OCI-M2 (cell line): Measurements from ENCODE around the gene TRIB2.

Experiments
- DNase-seq: peaks from one replicate; lab custom pipeline; 2025; ENCODE audit not compliant: unreplicated experiment; lab: John Stamatoyannopoulos, UW

Gene TRIB2

DNA sequence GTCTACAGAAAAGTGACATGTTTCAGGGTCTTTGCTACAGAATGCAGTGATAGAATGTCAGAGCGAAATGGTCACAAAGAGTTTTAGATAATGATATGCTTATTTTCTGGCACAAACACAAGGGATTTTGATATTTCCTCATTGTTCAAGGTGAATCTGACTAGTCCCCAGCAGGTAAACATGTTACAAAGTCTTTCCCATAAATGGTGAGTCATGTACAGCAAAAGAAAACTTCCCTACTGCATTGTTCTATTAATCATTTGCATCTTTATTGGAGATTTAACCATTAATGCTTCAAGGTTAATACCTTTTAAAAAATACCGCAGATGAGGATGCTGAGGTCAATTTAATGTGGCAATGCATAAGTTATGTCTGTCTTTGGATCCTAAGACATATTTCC, 19.1 kb upstream of the TRIB2 start:
- no peak for DNase-seq

- DNase-seq, result no peak
Measured at GRCh38 chr2:12700989-12701388, 15.7 kb upstream of the TRIB2 start.

DNA sequence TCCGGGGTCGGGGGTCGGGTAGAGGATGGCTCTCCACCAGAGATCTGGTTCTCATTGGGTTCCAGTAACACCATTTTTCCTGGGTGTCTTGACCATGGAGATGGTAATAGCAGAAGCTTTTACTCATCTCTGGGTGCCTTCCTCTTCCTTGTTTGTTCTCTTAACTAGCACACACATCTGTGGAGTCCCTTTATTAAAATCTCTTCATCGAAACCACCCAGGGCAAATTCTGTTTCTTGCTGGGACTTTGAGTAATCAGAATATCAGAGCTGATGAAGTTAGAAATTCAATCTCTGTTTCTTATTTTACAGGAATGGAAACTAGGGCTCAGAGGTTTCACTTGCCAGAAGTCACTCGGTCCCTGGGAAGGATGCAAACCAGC, 15.0 kb upstream of the TRIB2 start:
- DNase-seq, result no peak

DNA sequence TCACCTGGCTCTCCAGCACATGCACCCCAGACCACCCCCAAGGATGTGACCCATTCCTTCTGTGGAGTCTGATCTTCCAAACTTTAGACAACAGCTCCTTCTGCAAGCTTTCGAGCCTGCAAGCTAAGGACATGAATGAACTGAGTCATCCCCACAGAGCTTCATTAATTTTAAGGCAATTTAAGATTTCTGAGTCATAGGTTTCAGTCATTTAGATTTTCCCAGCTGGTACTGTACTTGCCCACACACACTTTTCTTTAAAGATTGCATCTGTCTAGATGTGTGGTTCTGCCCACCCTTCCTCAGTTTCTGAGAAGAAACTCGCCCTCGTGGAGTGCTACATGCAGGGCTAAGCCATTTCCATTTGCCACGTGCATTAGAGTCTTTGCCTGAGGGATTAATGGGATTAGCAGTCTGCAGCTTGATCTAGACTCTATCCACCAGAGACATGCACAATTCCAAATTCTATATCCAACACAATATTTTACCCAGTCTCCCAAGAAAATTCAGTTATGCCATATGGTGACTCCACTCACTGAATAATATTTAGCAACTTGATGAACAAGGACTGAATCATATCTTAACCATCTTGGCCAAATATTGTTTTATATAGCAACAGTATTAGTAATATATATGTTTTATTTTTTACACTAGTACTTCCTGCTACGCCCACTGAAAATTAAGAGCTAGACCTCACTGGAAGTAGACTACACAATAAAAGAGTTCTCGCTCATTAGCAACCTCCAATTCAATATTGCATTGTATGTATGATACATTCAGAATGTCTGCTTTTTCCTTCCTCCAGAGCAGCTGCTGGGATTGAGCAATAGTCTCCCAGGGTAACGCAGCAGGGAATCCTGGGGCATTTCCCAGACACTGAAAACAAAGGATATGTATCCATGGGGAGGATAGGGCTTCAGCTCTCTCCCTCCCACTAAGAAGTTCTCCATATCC, 14.3 kb upstream of the TRIB2 start:
- no peak for DNase-seq

DNA sequence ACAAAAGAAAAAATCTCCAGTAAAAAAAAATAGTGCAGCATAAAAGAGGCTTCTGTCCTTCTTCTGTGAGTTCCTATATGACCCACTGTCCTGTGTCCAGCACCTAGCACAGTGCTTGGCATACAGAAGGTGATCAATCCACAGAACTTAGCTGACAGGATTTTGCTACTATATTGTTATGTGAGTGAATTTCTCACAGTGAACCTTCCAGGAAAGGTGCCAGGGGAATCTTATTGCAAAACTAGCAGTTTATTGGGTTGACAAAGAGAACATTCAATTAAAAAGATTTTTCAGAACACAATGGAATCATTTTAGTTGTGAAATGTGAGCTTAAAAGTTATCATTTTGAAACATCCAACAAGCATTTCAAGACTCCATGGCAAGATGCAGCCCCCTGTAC, 12.4 kb upstream of the TRIB2 start:
- DNase-seq, result no peak

GRCh38 chr2:12705230-12705629, 11.5 kb upstream of the TRIB2 start:
- no peak for DNase-seq

DNA sequence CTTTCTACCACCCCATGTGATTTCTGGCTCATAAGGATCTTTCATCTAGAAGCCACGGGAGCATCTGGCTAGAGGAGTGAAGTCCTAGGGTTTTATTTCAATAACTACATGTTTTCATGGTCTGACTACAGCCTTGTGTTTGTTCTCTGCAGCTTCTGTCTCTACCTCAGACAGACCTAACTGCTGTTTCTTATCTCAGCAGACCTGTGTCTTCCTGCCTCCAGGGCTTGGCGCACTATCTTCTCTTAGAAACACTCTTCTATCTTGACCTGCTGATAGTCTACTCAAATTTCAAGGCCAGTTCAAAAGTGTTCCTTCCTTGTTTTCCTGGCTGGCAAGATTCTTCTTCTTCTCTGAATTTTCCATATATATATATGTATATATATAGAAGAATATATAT, 11.0 kb upstream of the TRIB2 start:
- DNase-seq, result no peak

DNA sequence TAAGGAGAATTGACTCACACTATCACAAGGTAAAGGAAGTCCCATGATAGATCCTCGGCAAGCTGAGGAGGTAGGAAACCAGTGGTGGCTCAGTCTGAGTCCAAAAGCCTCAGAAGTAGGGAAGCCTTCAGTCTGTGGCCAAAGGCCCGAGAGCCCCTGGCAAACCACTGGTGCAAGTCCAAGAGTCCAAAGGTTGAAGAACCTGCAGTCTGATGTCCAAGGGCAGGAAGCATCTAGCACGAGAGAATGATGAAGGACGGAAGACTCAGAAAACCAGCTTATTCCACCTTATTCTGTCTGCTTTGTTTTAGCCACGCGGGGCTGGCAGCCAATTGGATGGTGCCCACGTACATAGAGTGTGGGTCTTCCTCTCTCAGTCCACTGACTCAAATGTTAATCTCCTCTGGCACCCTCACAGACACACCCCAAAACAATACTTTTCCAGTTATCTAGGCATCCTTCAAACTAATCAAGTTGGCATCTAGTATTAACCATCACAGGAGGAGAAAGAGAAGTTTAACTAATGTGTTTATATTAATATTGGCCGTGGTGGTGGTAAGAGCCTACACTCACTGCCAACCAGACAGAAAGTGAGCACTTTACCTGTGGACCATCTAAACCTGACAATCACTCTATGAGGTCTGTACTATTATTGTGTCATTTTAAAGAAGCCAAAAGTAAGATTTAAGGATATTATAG, 8.1 kb upstream of the TRIB2 start:
- no peak for DNase-seq

- no peak for DNase-seq
Measured at GRCh38 chr2:12709207-12709522, 7.6 kb upstream of the TRIB2 start.

GRCh38 chr2:12710301-12710700, 6.4 kb upstream of the TRIB2 start:
- no peak for DNase-seq

- no peak for DNase-seq
Measured at GRCh38 chr2:12711339-12711738, 5.4 kb upstream of the TRIB2 start.

- DNase-seq, result no peak
Measured at GRCh38 chr2:12712881-12713280, 3.9 kb upstream of the TRIB2 start.

DNA sequence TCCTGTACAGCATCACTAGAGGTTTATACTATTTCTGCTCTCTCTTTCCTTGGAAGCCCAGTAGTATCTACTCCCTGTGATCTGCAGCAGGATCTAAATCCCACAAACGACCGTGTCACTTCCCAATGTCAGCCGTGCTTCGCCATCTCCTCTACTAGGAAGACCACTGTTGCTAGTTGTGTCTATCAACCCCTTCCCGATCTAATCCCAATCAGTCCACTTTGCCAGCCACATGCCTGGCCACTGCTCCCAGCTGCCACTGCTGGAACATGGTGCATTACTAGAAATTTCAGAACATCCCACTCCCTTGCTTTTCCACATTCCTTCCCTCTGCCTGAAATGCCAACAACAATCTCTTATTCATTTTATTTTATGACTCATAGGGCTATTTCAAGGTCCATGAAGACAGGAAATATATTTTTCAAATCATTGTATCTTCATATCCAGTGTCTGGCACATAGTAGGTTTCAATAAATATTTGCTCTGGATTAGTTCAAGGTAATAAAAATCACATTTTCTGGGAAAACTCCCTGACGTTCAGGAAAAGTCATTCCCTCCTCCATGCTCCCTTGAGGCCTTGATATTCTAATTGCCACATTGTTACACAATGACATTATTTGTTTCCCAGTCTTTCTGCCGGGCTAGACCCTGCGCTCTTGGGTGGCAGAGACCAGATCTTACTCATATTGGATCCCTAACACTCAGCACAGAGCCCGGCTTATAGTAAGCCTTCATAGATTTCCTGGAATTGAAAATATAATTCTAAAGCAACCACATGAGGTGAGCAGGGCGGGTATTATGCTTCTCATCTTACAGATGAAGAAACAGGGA, 2.1 kb upstream of the TRIB2 start:
- DNase-seq, result no peak

DNA sequence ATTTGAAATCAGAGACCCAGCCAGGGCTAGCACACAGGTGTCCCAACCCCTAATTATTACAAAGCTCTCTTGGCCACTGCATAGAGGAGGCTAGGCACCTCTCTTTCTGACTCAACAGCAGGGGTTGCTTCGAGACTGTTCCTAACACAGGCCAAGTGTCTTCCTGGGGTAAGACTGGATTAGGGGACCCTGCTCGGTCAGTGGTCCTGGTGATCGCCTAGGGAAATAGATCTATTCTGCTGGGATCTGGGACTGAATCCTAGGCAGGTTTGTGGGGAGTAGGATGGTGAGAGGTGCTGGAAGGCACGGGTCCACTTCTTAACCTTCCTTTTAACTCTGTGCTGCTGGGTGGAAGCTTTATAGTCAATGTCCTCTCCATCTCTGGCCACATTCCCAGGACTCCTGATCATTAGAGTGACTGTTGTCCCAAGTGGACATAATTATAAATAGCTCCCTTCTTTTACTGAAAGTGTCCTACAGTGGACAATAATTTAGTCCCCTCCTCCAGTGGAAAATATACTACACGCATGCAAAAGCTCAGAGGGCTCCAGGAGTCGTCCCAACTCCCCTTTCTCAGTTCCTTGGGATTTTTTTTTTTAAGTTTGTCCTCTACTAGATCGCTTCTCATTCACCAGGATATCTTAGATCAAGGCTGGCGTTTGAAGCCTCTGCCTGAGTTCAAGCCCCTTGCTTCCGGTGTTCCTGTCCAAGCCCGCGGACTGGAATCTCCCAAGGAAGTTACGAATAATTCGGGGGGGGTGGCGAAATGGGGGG, 1.3 kb upstream of the TRIB2 start:
- no peak for DNase-seq

- no peak for DNase-seq
Measured at GRCh38 chr2:12716032-12716281, 779 bp upstream of the TRIB2 start.

- DNase-seq, result no peak
Measured at GRCh38 chr2:12717191-12718014, 667 bp downstream of the TRIB2 start.

DNA sequence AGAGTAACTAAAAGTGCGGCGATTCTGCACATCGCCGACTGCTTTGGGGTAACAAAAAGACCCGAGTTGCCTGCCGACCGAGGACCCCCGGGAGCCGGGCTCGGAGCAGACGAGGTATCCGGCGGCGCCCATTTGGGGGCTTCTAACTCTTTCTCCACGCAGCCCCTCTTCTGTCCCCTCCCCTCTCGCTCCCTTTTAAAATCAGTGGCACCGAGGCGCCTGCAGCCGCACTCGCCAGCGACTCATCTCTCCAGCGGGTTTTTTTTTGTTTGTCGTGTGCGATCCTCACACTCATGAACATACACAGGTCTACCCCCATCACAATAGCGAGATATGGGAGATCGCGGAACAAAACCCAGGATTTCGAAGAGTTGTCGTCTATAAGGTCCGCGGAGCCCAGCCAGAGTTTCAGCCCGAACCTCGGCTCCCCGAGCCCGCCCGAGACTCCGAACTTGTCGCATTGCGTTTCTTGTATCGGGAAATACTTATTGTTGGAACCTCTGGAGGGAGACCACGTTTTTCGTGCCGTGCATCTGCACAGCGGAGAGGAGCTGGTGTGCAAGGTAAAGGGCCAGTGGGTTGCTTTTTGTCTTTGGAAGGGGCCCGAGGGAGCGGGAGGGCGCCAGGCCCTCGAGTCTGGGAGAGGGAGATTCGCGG, 1.4 kb downstream of the TRIB2 start:
- no peak for DNase-seq

DNA sequence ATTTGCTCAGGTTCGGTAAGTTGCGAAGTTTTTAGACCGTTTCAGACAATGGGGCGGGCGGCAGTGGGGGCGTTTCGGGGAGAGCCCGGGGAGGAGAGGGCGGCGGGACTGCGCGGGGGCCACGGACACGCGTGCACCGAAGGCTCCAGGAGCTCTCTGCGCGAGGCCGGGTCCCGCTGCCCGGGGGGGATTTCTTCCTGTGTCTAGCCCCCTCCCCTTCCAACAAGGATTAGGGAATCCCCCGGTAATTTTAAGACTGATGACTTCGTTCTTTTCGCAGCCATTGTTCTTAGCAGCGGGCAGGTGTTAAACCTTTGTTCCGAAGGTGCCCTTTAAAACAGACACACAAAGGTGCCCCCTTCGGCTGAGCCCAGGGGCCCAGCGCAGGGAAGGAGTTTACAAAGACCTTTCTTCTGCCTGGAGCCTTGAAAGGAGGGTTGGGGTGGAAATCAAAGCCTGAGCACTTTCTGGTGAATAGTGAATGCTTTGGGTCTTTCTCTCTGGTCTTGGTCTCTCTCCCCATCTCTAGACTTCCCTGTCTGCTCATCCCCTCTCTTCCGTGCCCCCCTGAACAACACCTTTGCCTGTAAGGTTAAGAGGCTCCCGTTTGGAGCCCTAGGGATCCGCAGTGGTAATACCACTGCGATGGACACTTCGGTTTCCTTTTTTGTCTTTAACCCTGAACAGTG, 2.1 kb downstream of the TRIB2 start:
- no peak for DNase-seq
